Neural cell (in vitro differentiated cells): ENCODE measurements around the gene ATP5ME.

Source experiments
- CTCF ChIP-seq: fragments of 450-650 bp; IDR thresholded peaks from 2 replicates; pipeline ENCODE4 v1.5.1; 2014; ENCODE audit warnings: antibody characterized with exemption, mild to moderate bottlenecking, moderate library complexity; ENCODE audit not compliant: poor library complexity, severe bottlenecking
- POLR2AphosphoS5 ChIP-seq: IDR thresholded peaks from 2 replicates; pipeline ENCODE4 v1.6.1; 2012
- SMC3 ChIP-seq: fragments of 450-650 bp; conservative IDR thresholded peaks from 2 replicates; pipeline ENCODE4 v1.6.1; 2014; ENCODE audit warnings: antibody characterized with exemption, mild to moderate bottlenecking, moderate library complexity; ENCODE audit not compliant: poor library complexity
- TF ChIP-seq, protein P1 (sequence below): IDR thresholded peaks from 2 replicates; pipeline ENCODE4 v1.6.1; 2012; ENCODE audit warnings: borderline replicate concordance

GRCh38 chr4:659851-660250 is 14.2 kb downstream of the ATP5ME start:
- TF ChIP-seq, protein P1, sequence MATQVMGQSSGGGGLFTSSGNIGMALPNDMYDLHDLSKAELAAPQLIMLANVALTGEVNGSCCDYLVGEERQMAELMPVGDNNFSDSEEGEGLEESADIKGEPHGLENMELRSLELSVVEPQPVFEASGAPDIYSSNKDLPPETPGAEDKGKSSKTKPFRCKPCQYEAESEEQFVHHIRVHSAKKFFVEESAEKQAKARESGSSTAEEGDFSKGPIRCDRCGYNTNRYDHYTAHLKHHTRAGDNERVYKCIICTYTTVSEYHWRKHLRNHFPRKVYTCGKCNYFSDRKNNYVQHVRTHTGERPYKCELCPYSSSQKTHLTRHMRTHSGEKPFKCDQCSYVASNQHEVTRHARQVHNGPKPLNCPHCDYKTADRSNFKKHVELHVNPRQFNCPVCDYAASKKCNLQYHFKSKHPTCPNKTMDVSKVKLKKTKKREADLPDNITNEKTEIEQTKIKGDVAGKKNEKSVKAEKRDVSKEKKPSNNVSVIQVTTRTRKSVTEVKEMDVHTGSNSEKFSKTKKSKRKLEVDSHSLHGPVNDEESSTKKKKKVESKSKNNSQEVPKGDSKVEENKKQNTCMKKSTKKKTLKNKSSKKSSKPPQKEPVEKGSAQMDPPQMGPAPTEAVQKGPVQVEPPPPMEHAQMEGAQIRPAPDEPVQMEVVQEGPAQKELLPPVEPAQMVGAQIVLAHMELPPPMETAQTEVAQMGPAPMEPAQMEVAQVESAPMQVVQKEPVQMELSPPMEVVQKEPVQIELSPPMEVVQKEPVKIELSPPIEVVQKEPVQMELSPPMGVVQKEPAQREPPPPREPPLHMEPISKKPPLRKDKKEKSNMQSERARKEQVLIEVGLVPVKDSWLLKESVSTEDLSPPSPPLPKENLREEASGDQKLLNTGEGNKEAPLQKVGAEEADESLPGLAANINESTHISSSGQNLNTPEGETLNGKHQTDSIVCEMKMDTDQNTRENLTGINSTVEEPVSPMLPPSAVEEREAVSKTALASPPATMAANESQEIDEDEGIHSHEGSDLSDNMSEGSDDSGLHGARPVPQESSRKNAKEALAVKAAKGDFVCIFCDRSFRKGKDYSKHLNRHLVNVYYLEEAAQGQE, result no peak
- TF ChIP-seq CTCF (no peak), POLR2AphosphoS5 (no peak), SMC3 (no peak)
